GM18508 (cell line): Measurements from ENCODE around the gene LPAR1.
A peak's percentile ranks its signal among the peaks of the same experiment; 100 is the strongest.
"Not testable (repeated sequence)": the region's sequence is repeated elsewhere in the genome, so short reads cannot be mapped to it uniquely, and the experiment has no call there.

Experiments
- ATAC-seq: cut with Tn5 transposase; IDR thresholded peaks from one replicate; pipeline ENCODE4 v1.9.1; 2021; ENCODE audit warnings: moderate number of reproducible peaks; ENCODE audit not compliant: insufficient read depth, unreplicated experiment

The LPAR1 gene, protein sequence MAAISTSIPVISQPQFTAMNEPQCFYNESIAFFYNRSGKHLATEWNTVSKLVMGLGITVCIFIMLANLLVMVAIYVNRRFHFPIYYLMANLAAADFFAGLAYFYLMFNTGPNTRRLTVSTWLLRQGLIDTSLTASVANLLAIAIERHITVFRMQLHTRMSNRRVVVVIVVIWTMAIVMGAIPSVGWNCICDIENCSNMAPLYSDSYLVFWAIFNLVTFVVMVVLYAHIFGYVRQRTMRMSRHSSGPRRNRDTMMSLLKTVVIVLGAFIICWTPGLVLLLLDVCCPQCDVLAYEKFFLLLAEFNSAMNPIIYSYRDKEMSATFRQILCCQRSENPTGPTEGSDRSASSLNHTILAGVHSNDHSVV

DNA sequence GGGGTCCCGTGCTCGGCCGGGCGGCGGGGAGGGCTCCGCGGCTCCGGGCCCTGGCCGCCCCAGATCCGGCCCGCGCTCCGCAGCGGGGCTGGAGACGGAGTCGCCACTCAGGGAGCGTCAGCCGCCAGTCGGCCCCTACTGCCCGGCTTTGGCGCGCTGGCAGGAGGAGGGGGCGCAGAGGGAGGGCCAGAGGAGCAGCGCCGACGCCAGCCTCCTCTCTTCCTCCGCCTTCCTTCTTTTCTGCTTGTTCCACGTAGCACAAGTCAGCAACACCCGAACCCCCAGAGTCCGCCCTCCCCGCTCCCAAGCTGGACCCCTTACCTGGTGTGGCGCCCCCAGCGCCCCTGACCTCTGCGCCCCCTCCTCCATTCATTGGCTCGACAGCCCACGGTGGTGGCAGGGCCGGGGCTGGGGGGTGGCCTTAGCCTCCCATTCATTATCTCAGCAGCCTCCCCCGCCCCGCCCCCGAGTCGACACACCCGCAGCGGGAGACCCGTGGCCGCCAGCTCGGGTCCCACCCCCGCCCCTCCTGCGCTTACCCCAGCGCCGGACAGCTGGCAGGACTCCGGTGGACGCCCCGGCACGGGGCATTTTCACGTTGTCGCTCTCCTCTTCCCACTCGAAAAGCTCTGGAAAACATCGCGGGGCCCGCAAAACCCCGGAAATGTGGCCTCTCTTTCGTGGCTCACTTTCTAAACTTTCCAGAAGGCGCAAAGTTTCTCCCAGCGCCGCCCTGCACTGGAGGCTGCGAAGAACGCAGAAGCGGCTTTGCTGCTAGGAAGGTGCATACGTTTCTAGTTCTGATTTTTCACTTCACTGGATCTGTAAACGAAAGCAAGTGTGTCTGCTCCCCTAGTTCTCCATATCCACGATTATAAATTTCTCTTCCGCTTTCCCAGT lies at the start of gene LPAR1:
LPAR1 (minus strand) TSS at position 140 of the 900 bp plus-strand sequence. CDS start 66,353 bp downstream, outside the sequence.
- peak; percentile 27 for ATAC-seq

DNA sequence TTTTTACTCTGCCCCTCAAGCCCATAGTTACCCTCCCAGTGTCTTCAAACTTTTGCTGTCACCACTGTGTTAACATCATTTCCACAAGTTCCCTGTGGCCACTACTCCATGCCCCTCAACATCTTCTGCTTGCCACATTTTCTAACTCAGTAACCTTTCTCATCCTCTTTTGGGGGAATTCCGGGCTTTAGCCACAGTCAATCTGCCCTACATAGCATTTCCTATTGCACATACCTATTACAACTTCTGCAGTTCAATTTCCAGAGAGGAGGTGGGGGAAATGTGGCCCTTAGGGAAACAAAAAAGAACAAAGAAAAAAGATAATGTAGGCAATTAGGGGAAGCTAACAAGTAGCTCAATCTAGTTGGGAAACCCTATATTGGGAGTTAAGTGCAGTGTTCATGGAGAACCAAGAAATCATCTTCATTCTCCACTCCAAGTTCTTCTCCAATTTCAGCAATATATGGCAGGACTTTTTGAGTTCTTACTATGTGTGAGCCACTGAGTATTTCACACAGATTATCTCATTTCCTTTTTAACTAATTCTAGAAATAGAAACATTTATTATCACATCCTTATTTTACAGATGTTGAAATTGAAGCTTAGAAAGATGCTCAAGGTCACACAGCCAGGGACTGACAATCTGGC lies 40.2 kb upstream of the LPAR1 start:
- ATAC-seq, result peak; percentile 62

DNA sequence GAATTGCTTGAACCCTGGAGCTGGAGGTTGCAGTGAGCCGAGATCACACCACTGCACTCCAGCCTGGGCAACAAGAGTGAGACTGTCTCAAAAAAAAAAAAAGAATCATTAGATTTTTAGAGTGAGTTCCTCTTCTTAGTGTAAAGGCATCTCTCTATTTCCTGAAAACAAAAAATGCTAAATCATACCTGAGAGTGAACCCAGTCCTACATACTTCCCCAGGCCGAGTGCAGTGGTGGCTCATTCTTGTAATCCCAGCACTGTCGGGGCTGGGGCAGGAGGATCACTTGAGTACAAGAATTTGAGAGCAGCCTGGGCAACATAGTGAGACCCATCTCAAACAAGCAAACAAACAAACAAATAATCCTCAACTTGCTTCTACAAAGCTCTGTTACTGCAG lies 38.2 kb upstream of the LPAR1 start:
- ATAC-seq, result no peak

DNA sequence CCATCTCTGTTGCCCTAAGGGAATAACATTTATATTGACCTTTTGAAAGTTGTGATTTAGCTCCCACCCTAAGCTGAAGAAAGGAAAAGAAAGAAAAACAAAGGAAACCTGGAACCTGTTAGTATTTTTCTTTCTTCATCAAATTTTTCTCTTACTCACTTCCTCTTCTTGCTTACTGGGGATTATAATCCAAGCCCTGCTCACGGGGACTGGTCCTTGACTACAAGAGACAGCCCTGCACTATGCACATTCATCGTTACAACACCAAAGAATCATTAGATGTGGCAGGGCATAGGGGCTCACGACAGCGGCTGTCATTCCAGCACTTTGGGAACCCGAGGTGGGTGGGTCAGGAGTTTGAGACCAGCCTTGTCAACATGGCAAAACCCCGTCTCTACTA lies 37.8 kb upstream of the LPAR1 start:
- no peak for ATAC-seq

DNA sequence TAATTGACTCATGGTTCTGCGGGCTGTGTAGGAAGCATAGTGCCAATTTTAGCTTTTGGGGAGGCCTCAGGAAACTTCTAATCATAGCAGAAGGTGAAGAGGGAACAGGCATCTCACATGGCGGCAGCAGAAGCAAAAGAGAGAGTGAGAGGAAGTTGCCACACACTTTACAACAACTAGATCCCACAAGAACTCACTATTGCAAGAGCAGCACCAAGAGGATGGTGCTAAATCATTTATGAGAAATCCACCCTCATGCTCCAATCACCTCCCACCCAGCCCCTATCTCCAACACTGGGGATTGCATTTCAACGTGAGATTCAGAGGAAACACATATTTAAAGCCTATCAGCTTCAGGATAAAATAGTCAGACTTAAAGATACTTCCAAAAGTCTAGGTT lies 36.1 kb upstream of the LPAR1 start:
- ATAC-seq, result no peak

DNA sequence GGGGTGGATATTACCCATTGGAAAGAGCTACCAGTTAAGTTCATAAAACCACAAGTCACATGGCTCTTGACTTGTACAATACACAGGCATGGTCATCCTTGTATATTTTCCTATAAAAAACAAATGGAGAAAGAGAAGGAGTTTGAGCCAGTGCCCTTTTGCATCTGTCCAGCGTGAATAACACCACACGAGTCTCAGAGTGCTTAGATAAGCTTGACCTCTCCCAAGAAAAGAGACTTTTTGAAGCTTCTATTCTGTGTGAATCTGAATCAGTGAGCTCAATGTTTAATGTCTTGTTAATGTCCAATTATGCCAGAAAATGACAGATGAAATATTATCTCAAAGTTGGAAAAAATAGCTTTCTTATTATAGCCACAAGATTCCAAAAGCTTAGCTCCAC lies 30.9 kb upstream of the LPAR1 start:
- no peak for ATAC-seq

DNA sequence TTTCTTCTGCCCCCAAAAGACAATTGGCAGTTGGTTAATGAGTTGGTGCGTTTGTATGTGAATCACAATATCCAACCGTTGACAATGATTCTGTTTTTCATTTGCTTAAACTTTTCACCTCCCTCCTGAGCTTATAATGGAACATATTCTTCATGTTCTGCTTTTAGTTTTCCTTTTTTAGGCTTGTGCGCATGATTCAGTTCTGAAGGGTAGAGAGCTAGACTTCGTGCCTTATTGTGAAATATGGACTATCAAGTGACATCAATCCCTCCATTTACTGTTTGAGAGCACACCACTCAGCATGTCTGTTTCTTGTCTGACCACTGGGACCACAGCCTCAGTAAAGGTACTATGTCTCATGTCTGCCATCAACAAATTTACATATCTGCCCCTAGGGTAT lies 30.5 kb upstream of the LPAR1 start:
- ATAC-seq, result no peak

DNA sequence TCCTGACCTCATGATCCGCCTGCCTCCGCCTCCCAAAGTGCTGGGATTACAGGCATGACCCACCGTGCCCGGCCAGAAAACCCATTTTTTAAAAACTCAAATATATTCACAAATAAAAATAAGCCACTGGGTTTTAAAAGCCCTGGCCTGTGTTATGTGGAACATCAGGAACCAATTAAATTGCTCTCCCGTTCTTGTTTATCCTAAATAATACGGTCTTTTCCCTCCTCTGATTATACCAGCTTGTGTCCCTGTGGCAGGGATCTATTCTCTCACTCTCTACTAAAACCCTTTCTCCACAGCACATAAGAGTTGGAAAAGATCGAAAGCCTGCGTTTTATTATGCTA lies 30.1 kb upstream of the LPAR1 start:
- ATAC-seq, result no peak

DNA sequence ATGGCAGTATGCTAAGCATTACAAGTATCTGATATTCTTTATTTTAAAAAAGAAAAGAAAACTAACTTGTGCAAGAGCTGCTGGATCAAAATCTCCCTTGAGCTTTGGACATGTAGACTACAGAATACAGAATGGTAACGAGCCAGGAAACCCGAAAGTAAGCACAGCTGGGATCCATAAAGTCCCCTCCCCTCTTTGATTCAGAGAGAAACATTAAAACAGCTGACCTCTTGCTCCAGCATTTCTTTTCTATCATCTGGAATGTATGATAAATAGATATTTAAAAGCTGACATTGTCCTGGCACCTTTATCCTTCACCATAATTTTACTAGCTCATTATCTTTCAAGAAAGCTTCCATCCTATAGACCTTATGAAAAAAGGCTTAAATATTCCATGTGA lies 28.2 kb upstream of the LPAR1 start:
- ATAC-seq, result no peak

DNA sequence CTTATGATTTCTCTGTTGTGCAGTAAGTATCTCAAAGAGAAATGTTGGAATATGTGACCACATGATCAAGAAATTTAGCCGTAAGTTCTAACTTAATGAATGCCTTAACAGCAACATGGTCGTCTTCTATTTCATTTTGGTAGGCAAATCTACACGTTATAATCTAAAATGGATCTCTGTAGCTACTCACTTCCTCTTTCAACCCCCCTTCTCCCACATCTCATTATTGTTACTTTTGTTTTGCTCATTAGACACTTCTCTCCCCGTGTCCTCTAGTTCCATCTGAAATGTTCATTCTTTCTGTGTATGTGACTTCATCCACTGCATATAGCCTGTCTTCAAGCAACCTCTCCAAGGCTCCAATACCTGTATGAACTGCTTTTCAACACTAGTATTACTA lies 27.1 kb upstream of the LPAR1 start:
- no peak for ATAC-seq

DNA sequence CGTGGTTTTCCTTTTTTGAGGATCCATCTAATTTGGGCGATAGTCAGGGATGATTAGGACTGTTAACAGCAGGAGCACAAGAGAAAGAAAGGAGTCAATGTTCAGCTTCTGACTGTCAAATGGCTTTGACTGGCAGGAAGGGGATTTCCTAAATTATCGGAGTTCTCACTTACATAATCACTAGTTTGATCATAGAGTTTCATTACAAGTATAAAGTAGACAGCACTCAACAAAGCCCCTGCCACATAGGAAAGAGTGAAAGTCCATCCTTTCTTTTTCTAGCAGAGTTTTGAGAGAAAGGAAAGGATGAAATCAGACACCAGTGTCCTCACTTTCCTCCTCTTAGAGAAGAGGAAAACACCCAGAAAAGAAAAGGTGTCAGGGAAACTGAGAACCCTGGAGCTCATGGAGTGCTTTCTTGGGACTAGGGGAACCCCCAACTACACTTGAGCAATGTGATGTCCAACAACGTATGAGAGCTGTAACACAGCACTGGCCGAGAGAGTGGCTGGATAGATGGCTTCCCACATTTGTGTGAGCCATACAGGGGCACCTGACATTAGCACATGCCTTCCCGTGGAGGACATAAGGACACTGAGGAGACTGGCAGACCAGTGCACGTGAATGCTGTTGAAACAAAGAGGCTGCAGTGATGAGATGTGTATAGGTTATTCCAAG lies 26.0 kb upstream of the LPAR1 start:
- no peak for ATAC-seq

DNA sequence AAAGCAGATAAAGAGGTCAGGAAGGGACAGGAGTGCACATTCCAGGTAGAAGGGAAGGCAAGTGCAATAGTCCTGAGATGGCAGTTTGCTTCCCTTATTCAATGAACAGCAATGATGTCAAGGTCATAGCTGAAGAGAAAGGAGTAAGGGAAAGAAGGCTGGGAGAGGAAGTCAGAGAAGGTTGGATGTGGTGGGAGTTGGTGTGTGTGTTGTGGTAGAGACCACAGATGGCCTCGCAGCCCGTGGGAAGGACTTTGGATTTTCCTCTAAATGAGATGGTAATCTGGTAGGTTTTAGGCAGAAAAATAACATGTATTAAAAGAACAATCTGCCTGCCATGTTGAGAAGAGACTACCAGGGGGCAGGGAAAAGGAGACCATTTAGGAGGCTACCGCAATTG lies 25.1 kb upstream of the LPAR1 start:
- no peak for ATAC-seq

DNA sequence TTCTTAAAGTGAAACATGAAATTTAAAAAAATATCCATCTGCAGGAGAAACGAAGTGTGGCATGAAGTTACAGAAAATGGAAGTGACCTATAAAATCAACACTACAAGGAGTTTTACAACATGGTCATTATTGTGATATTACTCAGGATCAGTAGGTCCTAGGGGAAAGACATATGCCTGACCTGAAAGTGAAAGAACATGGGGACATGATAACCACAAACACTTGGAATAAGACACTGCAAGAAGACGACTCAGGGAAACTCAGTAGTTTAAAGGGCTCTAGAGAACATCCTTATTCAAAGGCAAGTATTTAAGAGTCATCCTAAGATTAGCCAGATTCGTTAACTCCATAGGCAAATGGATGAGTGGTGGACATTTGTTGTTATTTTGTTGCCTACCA lies 19.9 kb upstream of the LPAR1 start:
- ATAC-seq, result no peak

DNA sequence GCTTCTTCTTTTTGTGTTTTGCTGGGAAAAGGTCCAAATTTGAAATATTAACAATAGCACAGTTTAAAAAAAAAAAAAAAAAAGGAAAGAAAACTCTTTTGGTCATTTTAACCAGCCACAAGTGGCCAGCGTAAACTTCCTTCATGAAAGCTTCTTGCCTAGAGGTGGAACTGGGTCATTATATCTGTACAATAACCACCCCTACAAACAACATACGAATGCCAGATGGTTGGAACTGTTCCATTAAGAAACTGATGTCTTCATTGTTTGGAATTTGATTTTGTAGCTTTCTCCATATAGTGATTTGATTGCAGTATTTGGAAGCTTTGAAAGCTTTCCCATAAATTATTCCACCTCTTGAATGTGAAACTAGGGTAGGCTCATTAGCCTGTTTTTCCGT lies 18.3 kb upstream of the LPAR1 start:
- no peak for ATAC-seq

DNA sequence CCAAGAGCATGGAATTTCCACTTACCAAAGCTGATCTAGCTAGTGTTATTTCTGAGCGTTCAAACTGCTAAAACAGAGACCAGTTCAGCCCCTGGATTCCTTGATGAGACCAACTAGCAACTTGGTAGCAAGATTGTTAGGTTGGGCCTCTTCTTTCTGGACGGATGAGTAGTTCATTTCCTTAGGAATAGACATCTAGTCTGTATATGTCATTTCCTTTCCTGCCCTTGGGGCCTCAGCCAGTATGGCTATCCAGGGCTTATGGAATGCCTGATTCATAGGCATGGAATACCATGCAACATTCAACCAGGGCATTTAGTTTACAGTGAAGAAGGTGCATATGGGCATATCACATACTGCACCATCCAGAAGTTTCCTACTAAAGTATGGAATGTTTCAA lies 14.5 kb upstream of the LPAR1 start:
- ATAC-seq, result no peak

DNA sequence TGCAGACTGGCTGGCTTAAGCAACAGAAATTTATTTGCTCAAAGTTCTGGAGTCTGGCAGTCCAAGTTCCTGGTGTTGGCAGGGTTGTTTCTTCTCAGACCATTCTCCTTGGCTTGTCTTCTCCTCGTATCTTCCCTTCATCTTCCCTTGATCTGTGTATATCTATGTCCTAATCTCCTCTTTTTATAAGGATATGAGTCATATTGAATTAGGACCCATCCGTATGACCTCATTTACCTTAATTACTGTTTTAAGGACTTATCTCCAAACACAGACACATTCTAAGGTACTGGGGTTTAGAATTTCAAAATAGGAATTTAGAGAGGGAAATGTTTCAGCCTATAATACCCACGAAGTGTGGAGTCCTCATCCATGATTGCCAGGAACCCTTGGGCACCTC lies 13.1 kb upstream of the LPAR1 start:
- no peak for ATAC-seq

DNA sequence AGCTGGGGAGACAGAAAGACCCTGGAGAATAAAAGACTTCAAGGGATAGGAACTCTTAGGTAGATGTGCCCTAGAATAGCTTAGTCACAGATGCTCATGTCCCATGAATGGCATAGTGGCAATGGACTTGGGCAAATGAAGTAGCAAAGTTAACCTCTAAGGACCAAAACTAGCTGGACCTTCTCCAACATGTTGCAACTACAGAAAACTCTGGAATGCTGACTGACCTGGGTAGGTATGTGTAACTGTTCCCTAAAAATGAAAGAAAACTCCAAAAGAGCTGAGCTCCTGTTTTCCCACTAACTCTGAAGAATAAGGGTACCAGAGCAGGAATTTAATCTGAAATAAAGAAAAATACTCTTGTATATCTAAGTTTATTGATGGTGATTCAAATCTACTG lies 12.5 kb upstream of the LPAR1 start:
- no peak for ATAC-seq

DNA sequence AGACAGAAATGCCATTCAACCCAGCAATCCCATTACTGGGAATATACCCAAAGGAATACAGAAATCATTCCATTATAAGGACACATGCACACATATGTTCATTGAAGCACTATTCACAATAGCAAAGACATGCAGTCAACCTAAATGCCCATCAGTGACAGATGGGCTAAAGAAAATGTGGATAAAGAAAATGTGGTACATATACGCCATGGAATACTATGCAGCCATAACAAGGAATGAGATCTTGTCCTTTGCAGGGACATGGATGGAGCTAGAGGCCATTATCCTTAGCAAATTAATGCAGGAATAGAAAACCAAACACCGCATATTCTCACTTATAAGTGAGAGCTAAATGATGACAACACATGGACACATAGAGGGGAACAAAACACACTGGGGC lies 9.0 kb upstream of the LPAR1 start:
- not testable (repeated sequence) for ATAC-seq

DNA sequence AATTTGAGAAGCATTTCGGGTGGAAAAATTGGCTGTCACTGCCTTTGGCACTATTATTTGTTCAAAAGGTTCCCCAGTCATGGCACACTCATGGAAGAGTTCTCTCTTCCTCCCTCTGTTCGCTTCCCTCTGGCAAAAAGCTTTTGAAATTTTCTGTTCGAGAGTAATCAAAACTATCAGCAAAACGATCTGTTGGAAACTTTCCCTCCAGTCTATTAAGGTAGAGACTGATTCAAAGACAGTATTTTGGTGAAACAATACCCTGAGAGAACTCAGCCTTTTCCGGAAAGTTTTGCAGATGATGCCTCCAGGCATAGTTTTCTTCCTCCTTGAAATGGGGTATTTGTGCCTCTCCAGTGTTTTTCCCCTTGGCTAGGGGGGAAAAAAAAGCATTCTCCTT lies 3.6 kb upstream of the LPAR1 start:
- no peak for ATAC-seq

DNA sequence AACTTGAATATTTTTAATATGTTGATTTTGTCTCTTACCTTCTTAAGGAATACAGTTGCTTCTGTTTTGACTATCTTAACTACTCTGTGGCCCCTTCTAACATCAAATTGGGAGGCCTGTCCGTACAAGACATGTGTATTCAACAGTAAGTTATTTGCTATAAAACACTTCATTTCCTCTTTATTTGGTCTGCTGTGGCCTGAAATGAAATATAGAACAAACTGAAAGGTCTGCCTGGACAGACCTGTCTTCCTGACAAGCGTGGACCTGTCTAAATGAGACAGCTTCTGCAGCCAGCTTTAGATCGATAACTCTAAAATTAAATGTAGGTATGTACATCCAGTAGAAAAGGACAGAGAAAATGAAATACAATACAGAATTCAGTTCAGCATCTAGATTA lies 2.2 kb upstream of the LPAR1 start:
- ATAC-seq, result no peak
